Brain microvascular endothelial cell (primary cell): ENCODE results near the gene LGR5.

ENCODE experiments used
- DNase-seq: peaks from one replicate; pipeline ENCODE4 v3.0.0-alpha.2; 2020
- H3K27ac ChIP-seq: fragments of 250-450 bp; sonication (Bioruptor Pico); 2 replicates; pipeline ENCODE4 v1.5.1; 2020; ENCODE audit warnings: mild to moderate bottlenecking, moderate library complexity
- H3K27me3 ChIP-seq: fragments of 250-450 bp; sonication (Bioruptor Pico); replicated peaks from 2 replicates; pipeline ENCODE4 v1.5.1; 2020; ENCODE audit warnings: mild to moderate bottlenecking
- H3K36me3 ChIP-seq: fragments of 250-450 bp; sonication (Bioruptor Pico); replicated peaks from 2 replicates; pipeline ENCODE4 v1.5.1; 2020; ENCODE audit warnings: mild to moderate bottlenecking
- H3K4me3 ChIP-seq: 2 replicates; pipeline ENCODE4 v1.5.1; 2011; ENCODE audit warnings: low read depth, mild to moderate bottlenecking, control low read depth, low read length, moderate library complexity
- CTCF ChIP-seq: IDR thresholded peaks from 2 replicates; pipeline ENCODE4 v1.5.1; 2011; ENCODE audit warnings: low read depth, mild to moderate bottlenecking, moderate library complexity, low read length, control low read depth, inconsistent platforms; ENCODE audit errors: missing control alignments
- in situ Hi-C: cut with HindIII; loops from 2 replicates; pipeline ENCODE4 v1.10.0; 2017; ENCODE audit warnings: low sequenced_read_pairs, low pct_ligation_motif_present

Gene LGR5

GRCh38 chr12:71626768-71627167, 187.2 kb downstream of the LGR5 start:
- H3K27me3 ChIP-seq: no peaks in the 10 kb centered on the region
- H3K36me3 ChIP-seq: peaks cover 76% of the 10 kb centered on the region
- no peak overlapping the region for H3K4me3 ChIP-seq
- no peak for TF ChIP-seq CTCF
- in situ Hi-C loops: no loop called here
- DNase-seq: no peak
- no peak overlapping the region for H3K27ac ChIP-seq

DNA sequence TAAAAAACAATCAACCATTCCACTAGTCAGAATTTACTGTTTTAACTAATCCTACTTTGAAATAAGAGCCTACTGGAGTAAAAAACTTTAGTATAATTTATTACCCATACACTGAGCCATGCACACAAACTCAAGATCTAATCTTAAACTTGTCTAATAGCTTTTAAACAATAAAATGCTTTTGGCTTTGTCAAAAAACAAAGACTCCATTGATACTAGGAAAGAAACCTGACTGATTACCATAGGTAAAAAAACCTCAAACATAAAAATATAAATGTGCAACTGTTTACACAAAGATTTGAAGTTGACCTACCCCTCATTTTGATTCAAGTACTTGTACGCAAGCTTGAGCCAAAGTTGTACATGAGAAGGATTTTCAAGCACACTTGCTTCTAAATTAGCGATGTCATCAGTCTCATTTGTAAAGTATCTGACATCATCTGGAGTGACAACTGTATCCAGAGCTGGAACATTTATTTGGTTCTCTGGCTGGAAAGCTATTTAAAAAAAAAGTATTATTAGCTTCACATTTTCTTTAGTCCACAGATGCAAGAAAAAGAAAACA, 187.9 kb downstream of the LGR5 start:
- Histone ChIP-seq H3K27me3 (no peaks in the 10 kb centered on the region), H3K36me3 (peaks cover 77% of the 10 kb centered on the region), H3K4me3 (no peak overlapping the region), H3K27ac (no peak overlapping the region)
- in situ Hi-C loops: no loop called here
- DNase-seq: no peak
- no peak for TF ChIP-seq CTCF
